T1000 (cell line): ENCODE data around the gene PDE5A.

ENCODE experiments used
- DNase-seq: peaks from one replicate; lab custom pipeline; 2025; ENCODE audit warnings: mixed read lengths; lab: John Stamatoyannopoulos, UW

The PDE5A gene

DNA sequence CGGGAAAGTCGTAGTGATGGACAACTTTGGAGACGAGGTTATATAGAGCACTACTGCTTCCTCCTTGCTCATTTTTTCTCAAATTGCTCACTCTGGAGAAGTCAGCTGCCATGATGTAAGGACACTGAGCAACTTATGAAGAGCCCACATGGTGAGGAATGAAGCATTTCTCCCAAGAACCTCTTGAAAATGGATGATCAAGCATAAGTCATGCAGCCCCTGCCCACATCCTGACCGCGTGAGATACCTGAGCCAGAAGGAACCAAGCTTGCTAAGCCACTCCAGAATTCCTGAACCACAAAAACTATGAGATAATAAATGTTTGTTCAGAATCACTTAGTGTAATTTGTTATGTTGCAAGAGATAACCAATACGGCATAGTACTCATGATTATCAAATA lies 42.8 kb downstream of the PDE5A start:
- DNase-seq, result no peak

DNA sequence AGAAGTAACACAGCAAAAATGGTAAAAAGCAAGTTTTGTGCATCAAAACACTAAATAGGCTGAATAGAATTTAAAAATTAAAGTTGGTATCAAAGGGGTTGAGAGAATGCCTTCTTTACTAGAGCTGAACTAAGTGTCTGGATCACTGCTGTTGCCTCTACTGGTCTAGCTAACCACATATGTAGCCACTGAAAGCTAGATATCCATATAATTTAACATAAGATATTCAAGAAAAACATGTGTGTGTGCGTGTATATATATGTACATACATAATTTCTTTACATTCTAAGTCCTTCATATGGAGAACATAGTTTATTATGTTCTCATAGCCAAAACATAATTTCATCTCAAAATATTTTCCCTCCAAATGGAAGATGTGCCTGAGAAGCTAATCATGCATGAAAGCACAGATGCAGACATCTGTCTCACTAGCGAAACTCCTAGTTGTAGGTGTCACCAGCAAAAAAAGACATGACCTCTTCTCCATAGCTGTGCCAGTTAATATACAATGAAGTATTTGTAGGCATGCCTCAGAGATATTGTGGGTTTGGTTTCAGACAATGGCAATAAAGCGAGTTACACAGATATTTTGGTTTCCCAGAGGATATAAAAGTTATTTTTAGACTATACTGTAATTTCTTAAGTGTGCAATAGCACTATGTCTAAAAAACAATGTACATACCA lies 47.3 kb downstream of the PDE5A start:
- no peak for DNase-seq

DNA sequence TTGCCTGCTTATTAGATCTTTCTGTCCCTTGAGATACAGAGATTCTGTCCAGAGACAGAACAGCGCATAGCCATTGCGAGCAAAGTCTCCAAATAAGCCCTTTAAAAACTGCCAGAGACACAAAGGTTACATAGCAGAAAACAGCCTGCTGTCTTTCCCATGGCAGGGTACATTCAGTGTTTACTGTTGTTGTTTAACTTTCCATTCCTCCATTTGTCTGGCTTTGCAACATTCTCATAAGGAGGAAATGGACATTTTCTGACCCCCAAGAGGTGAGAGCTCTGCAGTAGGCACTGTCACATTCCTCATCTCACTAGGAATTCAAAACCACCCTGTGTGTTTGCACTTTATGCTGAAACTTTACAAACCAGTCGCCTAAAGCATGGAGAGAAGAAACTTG lies 48.3 kb downstream of the PDE5A start:
- no peak for DNase-seq

DNA sequence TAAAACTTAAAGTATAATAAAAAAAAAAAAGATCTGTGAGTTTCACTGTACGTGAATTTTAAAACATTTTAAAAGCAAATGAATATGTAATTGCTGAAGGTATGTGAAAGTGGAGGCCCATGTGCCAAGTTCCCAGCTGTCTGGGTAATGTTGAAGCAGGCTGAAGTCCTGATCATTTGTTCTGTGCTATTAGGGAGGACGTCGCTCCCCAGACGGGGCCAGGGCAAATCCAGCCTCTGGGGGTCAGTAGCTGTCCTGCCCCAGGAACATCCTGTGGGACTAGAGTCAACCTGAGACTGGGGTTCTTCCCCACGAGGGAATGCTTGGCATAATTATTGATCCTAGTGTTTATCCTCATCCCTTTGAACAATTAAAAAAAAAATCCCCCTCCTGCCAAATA lies 48.8 kb downstream of the PDE5A start:
- DNase-seq, result no peak

DNA sequence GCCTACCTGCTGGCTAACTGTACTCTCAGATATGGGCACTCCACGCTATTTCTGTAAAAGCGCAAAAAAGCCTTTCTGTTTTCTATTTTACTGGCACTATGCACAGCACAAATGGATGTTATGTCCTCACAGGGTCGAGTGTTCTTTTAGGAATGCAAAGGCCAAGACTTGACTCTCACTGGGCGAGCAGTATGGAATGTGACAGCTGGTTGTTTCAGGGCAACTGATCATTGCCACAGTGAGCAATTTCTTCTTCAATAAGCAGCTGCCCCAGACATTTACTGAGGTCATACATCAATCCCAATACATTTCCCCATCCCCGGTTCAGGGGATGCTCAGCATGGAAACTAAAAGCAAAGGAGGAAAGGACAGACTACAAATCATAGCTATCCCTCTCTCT lies 58.2 kb downstream of the PDE5A start:
- DNase-seq, result no peak

DNA sequence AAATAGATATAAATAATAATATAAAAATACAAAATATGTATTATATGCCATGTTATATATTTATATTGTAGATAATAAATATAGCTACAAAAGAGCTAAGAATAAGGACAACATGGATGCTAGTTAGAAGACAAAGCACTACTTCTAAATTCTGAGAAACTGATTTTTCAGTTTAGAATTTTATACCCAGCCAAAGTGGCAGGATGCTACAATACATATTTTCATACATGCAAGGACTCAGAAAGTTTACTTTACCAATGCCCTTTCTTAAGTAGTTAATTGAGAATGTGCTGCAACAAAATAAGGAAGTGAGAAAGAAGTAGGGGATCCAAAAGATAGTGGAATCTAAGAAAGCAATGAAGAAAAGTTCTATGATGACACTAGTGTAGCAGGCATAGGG lies 64.5 kb downstream of the PDE5A start:
- no peak for DNase-seq

DNA sequence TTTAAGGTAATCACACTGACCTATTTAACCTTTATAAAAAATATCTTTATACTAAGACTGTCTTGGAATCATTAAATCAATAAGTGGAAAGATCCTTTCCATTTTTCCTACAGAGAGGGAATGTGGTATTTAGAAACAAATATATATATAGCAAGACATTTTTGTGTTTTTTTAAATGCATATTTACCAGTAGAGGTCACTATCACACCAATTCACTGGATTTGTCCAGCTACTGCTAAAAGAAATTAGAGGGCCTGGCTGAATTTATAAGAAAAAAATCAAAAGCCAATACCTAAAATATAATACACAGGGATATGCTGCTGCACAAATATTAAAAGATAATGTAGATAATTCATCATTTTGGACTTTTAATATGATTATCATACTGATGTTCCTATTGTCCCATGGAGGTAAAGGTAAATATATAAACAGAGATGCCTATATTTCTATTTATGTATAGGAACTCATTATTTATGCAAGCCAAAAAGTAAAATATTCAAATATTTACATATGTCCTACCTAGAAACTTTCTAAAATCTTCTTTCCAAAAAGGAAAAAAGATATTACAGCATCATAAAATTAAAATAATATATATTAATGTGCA lies 69.5 kb downstream of the PDE5A start:
- DNase-seq, result no peak

DNA sequence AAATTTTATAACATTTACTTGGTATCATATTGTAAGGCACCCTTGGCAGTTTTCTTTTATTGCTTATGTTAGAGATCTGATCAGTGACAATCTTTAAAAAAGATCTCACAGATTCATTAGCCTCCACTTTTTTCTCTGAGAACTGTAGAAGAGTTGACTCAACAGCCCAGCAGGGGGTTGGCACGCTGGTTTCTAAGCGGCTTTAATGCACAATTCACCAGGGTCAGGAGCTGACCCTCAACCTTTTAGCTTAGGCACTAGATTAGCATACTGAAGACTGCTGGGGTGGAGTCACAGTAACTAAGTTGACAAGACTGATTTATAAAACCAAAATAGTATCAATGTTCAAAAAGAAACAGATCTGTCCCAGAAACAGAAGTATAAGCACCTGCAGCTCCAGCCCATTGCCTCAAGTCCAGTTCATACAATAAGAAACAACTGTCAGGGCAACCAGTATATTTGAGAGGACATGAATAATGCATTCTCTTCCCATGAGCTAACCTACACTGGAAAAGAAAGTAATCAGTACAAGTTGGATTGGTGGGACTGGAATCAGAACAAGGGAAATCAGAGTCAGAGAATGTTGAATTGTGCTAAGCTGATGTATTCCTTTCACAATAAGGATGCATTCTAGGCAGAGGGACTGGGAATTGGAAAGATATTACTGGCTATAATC lies 77.6 kb downstream of the PDE5A start:
- DNase-seq, result no peak

DNA sequence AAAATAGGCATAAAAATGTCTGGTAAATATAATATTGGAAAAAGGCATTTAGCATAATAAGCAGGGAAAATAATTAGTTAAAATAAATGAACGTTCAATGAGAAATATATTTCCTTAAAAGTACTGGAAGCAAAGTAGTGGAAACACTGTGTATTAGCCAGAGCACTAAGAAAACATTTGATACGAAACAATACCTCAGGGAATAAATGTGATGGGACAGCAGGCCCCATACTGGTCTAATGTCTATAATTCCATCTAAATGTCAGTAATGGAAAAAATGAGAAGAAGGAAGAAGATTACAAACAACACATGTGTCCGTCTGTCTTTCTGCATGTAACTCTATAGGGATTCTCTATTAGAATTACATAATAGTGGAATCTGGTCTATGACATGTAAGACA lies 79.0 kb downstream of the PDE5A start:
- no peak for DNase-seq

DNA sequence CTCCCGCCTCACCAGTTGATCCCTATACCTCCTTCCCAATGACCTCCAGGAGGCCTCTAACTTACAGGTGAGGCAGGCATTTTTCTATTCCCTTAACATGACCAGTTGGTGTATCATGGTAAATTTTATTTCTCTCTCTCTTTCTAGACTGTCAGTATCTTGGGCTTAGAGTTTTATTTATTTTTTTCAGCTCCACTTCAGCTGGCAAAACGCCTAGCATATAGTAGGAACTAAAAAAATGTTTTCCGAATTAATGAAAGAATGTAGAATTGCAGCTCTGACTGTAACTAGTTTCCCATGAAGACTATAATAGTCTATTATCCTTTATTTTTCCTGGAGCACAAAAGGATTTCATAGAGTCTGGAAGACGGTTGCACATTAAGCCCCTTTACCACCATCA lies 84.8 kb downstream of the PDE5A start:
- DNase-seq, result no peak

DNA sequence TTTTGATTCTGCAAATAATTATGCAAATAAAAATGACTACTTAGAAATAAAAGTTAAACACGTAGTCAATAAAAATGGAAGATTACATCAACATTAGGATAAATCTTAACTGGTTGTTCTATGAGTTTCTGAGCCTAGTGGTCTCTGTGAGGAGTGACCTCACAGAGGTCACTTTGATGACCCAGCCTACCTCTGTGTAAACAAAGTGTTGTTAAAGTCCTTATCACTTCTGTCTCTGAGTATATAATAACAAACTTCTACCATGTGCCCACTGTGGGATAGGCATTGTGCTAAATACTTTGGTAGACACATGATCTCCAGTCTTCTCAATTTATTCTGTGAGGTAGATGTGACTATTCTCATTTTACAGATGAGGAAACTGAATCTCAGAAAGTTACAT lies 85.4 kb downstream of the PDE5A start:
- DNase-seq, result no peak

DNA sequence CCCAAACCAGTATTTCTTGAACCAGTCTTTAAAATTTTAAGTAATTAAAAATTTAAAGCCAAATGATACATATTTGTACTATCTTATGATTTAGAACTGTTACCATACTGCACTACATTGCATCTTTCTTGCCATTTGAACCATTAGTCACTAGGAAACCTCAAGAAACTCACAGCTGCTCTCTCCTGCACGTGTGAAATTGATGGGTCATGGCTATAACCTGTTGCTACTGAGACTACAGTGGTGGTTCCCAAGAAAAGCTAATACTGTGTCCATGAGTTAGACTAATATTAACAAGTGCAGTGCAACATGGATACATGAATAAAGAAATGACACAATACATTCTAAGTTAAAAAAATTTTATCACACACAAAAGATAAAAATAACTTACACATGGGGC lies 88.4 kb downstream of the PDE5A start:
- DNase-seq, result no peak

DNA sequence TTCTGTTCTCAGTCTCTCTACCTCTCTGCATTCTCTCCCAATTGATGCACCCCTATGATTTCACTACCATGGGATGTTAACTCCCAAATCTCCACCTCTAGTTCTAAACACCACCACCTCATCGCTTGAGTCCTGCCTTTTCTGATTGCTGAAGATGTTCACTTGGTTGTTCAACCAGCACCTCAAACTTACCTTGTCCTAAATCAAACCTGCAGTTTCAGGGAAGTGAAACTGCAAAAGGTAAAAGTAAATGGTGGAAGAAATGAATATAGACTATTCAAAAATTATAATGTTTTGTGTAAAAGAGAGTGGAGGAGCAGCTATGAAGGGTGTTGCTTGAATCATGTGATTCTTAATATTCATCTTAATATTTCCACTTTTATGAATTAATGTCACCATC lies 91.0 kb downstream of the PDE5A start:
- DNase-seq, result no peak

DNA sequence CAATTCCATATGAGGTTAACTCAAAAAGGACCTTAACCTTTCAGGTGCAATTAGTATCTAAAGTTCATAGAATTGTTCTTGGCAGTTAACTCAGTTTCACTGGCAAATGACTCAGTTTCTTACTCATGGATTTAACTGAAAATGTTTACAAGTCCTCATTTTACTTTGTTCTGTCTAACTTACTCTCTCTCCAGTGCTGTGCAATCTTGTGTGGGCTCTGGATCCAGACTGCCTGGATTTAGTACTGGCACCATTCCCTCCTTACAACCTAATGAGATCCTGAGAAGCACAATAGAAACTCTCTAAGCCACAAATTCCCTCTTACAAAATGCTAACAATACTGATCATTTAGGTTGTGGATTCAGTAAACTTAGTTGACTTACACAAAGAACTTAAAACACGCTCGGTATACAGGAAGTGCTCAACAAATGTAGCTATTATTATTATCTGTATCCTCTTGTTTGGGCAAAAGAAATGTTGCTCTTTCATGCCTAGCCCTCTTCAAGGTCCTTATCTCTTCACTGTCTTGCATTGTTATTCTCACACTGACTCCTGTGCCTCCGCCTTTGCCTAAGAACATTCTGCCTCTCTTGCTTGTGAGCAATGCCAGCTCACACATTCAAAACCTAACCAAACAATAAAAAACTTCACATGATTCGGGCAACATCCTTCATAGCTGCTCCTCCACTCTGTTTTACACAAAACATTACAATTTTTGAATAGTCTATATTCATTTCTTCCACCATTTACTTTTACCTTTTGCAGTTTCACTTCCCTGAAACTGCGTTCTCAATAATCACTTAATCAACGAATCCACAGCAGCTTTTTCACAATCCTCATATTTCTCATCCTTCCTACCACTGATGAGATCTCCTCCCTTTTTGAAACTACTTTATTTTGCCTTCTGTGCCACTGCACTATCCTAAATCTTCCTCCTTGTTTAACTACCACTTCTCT lies 91.8 kb downstream of the PDE5A start:
- no peak for DNase-seq

DNA sequence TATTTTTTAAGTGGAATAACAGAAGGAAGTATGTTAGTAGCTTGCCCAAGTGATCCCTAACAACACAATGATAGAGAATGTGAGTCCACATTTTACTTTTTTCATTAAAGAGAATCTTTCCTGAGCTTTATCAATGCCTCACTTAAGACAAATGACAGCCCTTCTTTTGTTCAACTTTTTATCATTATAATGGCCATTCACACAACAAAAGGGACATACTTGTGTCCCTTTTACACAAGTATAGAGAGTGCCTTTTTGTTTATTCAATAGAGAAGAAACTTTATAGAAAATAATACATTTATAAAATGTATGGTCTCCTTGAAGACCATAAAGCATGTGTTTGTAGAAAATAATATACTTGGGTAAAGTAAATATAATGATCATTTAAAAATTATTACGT lies 96.3 kb downstream of the PDE5A start:
- no peak for DNase-seq

DNA sequence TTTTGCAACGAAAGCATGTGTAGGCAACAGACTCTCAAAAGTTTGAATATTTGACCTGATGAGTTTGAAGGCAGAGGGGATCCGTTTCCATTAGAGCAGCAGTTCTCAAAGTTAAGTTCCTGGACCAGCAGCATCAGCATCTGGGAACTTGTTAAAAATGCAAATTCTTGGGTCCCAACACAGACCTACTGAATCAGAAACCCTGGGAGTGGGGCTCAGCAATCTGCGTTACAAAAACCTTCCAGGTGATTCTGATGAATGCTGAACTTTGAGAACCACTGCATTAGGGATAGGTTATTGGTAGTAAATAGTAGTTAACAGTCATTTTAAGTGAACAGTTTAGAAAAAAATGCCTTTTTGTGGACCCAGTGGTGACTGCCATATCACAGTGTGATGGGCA lies 98.8 kb downstream of the PDE5A start:
- DNase-seq, result no peak

DNA sequence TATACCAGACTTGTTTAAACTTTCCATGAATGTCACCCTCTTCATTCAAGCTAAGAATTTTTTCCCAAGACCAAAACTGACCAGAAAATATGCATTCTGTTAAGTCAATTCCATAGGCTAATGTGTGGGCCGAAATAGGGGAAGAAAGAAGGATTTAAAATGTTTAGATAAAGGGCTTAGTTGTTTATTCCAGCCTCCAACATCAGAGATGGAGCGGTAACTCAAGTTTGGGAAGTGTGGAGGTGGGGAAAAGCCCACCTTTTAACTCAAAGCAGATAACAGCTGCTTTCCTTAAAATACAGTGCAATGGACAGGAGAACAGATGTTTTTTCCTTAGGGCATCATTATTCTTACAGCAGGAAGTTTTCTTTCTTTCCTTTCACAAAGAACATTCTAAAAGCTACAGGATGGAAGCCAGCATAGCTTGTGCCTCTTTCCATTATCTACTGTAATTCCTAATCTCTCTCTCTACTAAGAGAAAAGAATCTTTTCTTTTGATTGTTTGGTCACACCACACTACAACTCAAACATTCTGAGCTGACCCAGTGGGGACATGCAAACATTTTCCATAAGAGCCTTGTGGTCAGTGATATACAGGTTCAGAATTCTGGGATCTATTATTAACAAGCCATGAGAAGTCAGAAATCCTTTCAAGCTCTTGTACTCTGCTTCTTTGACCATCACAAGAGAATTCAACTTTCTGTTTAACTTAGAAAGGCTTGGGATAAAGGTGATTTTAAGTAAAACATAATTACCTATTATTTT lies 101.6 kb downstream of the PDE5A start:
- no peak for DNase-seq

DNA sequence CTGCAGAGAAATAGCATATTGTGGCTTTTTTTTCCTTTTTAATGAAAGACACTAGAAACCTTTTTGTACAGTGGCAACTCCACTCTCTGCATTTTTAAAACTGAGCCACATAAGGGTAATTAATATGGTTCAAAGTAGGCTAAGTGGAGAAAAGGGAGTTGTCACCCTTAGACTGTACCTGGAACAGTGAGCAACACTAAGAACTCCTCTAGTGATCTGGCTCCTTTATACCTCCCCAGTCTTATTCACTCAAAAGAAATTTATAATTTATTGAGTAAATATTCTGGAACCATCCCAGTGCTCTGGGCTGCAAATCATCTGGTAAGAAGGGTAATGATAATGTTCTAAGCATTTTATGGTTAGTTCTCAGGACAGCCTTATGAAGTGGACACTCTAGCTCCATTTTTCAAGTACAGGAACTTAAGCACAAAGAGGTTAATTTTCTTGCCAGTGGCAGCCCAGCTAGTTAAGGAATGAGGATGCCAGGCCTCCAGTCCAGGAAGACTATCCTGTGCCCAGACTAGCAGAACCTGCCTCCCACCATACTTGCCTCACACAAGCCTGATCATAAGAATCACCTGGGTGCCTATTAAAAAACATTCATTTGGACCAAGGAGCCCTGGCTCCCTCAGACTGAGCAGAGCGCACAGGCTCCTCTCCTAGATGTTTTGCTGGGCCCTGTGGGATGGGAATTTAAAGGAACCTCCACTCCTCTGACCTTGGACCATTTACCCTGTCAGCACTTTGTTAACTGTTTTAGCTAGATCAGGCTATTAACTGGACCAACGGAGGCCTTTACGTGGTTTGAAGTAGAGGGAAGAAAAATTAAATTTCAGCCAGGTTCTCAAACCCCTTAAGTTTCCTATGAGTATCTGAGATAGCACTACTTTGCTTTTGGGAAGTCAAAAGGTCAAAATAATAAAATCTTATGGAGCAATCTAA lies 102.6 kb downstream of the PDE5A start:
- no peak for DNase-seq

DNA sequence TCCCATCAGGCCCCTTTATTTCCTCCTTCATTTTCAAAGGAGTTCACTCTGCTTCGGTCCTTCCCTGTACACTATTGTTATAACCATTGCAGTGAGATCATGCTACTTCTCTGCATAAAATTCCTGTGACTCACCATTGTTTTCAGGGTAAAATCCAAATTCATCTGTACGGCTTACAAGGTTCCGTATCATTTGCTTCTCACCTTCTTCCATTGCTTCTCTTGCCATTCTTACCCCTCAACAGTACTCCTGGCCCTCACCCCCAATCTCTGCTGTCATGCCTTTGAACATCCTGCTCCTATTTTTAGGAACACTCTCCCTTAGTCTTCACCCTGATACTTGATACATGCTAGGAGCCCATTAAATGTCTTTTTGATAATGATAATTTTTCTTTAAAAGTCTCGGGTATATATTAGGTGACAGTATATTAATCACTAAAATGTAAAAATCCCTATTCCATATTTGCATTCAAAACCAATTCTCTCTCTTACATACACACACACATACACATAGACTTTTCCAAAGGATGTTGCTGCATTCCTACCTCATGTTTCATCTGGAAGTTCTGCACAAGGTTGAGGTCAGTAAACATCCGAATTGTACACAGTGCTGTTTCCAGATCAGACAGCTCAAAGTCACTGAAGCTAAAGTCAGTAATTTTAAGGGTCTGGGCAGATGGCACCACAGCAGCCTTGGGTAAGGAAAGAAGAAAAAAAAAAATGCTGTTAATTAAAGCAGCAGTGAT lies 103.4 kb downstream of the PDE5A start:
- DNase-seq, result no peak

DNA sequence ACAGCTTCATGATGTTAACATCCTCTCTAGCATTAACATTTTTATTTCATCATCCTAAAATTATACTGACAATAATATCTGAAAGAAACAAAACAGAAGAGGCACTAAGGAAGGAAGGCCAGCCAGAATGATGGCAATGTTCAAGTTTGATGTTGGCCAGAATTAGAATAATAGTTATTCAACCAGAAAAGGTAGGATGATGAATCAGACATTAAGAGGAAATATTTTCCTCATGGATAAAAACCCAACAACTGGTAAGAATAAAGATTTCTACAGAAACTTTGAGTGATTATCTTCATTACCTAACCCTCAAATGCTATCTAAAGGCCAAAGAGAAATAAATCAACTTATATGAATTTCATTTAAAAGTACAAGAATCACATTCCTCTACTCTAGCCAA lies 105.2 kb downstream of the PDE5A start:
- no peak for DNase-seq
